Stimulated activated CD8-positive, alpha-beta memory T cell treated with anti-CD3 and anti-CD28 coated beads, Interleukin-4, amount 100 ng/mL, for 4 hours (primary cell): ENCODE results near the gene OR2J2.
"Not testable (repeated sequence)": the region's sequence is repeated elsewhere in the genome, so short reads cannot be mapped to it uniquely, and the experiment has no call there.

Source experiments
- DNase-seq, 2 donors: peaks; one replicate each; pipeline ENCODE4 v3.0.0-alpha.2; 2020; ENCODE audit warnings: low read depth in 2 of 2, low spot score in 1 of 2

OR2J2 gene

DNA sequence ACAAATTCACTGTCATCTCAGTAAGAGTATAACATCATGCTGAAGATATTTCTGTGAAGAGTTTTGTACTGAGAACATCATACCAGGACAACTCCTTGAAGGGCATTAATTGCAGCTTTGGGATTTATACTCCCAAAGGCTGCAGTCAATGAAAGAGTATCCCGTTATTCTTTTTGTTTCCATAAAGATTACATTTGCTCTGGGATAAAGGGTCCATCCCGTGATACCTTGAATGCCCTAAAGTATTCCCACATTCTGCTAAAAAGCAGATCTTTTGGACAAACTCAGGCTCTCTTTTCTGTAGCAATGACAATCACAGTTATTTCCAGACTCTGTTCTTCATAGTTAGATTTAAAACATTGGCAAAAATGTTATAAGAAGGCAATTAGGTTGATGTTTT lies at the start of gene OR2J2:
OR2J2 (plus strand) TSS at position 301 of the 400 bp plus-strand sequence. CDS start 2,729 bp downstream, outside the sequence.
- not testable (repeated sequence) for DNase-seq

DNA sequence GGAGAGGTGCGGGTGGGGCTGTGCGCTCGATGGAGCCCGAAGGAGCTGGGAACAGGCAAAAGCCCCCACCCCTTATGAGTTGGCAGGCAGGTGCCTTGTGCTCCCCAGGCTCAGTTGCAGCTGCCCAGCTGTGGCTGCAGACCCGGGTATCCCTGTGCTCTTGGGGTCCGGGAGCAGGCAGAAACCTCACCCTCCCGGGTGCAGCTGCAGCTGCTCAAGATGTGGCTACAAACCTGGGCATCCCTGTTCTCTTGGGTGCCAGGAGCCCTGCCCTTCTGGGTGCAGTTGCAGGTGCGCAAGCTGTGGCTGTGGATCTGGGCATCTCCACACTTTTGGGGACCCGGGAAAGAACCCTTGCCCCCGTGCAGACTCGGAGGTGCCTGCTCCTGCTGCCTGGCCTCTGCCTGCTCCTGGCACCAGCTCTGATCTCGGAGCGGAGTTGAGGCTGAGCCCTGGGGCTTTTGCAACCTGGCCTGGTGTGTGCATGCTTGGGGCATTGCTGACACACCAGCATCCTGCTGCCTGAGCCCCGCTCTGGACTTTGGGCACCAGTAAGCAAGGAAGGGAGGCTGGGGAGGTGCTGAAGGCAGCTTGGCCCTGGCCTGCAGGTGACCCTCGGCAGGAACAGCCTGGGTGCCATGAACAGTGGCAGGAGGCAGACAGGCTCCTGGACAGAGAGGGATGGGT lies 41.2 kb upstream of the OR2J2 start:
- no peak for DNase-seq

DNA sequence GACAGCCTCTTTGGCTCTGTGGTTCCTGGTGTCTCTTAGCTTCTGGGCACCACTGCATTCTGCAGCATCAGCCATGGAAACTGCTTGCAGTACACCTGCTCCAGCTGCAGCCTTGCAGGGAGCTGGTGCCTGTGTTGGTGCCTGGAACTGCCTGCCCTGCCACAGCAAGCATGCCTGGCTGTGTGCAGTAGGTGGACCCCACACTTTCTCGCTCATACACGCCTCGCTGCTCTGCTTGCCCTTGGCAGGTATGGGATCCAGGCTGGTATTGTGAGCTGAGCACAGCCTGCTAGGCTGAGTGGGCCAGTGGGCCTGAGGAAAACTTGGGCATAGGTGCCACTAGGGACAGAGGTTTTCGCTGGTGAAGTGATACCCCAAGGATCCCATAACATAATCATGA lies 40.1 kb upstream of the OR2J2 start:
- DNase-seq = no peak

DNA sequence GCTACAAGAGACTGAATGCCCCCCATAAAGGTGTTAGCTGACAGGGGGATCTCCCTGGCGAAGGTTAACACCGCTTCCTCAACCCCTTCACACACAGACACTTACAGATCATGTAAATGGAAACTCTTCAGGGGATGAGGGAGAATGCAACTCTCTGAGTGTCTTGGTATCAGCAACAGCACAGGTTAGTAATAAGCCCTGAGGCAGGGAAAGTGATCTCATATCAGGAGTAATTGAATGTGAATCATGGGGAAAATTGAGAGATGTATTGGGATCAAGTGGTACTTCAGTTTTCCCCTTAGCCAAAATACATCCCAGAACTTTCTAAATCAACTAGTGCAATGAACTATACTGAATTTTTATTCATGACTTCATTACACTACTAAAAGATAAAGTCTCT lies 39.0 kb upstream of the OR2J2 start:
- DNase-seq = no peak

DNA sequence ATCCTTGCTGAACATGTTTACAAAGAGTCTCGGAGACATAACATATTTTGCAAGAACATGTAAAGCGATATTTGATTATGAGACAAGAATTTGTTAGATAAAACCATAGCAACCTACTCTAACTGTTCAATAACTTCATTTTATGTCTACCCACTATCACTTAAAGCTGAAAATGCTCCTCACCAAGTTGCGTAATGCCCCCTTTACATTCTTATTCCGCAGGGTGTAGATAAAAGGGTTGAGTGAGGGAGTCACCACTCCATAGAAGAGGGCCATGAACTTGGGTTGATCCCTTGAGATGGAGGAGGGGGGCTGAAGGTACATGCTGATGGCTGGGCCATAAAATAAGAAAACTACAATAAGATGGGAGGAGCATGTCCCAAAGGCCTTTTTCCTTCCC lies 33.0 kb upstream of the OR2J2 start:
- no peak for DNase-seq

DNA sequence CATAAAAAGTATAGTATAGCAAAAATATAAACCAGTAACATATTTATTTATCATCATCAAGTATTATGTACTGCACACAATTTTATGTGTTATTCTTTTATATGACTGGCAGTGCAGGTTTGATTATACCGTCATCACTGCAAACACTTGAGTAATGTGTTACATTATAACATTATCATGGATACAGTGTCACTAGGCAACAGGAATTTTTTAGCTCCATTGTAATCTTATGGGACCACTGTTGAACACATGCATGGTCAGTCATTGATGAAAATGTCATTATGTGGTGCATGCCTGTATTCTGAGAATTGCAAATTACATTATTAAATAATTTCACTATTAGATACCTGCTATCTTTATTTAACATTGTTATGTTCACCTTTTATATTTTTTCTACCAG lies 29.1 kb upstream of the OR2J2 start:
- DNase-seq = no peak

DNA sequence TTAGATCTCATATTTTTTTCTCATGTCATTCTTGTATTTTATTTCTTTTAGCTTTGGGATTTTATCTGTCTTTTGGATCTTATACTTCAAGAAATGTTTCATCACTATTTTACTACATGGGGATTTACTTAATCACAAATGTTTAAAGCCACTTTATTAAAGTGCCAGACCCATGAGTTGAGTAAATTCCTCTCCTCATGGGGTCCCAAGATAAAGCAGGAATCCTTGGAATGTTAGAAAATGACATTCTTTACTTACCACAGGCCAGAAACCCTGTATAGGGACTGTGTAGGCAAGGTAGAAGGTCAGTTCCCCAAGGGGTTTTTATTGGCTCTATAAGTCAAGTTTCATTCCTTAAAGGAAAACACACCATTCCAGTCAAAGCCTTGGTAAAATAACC lies 28.4 kb upstream of the OR2J2 start:
- no peak for DNase-seq

DNA sequence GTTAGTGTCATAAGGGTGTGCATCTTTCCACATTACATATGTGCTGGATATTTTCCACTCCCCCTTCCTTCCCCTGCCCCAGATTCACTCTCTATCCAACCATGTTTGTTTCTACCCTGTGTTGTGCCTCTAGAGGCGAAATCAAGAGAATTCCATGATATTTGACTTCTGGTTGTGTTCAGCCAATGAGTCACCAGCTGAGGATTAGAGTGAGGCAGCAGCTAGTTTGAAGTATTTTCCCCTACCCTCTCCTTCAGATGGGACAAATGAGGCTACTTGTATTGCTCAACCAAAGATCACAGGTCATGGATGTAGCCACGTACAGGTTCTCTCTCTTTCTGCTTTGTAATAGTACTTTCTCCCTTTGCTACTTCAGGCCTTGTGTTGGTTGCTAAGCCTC lies 24.5 kb upstream of the OR2J2 start:
- DNase-seq = no peak

DNA sequence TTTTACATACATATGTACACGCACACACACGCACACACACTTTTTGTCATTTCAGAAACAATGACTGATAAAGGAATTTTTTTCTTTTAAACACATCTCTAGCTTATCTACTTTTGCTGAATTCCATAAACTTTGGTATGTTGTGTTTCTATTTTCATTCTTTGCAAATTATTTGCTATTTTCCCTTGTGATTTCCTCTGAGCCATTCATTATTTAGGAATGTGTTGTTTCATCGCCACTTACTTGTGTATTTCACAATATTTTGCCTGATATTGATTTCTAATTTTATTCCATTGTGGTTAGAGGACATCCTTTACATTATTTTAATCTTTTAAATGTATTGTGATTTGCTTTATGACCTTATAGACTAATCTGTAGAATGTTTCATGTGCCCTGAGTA lies 23.6 kb upstream of the OR2J2 start:
- DNase-seq = no peak

DNA sequence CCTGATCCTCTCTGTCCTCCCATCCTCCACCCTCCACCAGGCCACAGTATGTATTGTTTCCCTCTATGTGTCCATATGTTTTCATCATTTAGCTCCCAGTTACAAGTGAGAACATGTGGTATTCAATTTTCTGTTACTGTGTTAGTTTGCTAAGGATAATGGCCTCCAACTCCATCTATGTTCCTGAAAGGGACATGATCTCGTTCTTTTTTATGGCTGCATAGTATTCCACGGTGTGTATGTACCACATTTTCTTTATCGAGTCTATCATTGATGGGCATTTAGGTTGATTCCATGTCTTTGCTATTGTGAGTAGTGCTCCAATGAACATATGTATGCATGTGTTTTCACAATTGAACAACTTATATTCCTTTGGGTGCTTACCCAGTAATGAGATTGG lies 21.3 kb upstream of the OR2J2 start:
- not testable (repeated sequence) for DNase-seq

DNA sequence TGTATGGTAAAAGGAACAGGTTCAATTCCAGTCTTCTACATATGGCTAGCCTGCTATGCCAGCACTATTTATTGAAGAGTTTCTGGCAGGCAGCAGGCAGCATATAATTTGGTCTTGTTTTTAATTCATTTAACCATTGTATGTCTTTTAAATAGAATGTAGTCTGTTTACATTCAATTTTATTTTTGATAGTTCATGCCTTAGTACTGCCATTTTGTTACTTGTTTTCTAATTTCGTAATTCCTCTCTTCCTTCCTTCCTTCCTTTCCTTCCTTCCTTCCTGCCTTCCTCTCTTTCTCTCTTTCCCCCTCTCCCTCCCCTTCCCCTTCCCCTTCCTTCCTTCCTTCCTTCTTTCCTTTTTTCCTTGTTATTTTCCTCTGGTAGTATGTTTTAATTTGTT lies 17.6 kb upstream of the OR2J2 start:
- no peak for DNase-seq

DNA sequence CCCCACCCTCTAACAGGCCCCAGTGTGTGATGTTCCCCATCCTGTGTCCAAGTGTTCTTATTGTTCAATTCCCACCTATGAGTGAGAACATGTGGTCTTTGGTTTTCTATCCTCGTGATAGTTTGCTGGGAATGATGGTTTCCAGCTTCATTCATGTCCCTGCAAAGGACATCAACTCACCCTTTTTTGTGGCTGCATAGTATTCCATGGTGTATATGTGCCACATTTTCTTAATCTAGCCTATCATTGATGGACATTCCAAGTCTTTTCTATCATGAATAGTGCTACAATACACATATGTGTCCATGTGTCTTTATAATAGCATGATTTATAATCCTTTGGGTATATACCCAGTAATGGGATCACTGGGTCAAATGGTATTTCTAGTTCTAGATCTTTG lies 15.5 kb upstream of the OR2J2 start:
- not testable (repeated sequence) for DNase-seq

DNA sequence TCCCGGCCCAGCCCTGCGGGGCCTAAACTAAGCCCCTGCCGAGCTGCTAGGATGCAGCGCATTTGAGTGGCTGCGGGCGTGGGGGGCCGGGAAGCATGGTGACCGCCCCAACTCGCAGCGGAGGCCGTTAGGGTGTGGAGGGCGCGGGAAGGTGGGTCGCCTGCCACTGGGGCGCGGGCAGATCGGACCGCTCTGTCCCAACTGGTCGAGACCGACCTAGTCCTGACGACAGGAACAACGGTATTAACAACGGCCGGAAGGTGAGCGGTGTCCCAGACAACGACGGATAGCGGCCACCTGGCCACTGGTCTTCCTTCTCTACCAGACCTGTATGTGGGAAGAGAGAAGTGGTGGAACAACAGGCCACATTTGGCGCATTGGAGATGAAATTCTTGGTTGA lies 10.8 kb upstream of the OR2J2 start:
- DNase-seq = not testable (repeated sequence)

DNA sequence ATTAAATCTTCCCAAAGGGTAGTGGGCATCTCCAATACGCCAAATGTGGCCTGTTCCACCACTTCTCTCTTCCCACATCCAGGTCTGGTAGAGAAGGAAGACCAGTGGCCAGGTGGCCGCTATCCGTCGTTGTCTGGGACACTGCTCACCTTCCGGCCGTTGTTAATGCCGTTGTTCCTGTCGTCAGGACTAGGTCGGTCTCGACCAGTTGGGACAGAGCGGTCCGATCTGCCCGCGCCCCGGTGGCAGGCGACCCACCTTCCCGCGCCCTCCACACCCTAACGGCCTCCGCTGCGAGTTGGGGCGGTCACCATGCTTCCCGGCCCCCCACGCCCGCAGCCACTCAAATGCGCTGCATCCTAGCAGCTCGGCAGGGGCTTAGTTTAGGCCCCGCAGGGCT lies 5.1 kb upstream of the OR2J2 start:
- not testable (repeated sequence) for DNase-seq

DNA sequence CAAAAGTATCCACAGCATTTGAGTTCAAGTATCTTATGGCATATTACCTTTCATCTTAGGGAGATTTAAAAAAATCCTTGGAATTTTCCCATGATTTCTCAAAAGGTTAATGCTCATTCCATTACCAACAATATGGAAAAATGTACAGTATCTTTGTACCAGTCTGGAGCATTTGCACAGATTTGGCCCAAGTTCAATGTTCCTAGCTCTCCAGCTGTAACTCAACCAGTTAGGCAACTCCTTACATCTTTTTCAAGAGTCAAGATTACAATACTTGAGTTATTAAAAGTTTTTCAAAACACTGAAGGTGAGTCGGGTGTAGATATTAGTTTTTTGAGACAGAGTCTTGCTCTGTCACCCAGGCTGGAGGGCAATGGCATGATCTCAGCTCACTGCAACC lies 1.0 kb downstream of the OR2J2 start:
- no peak for DNase-seq

DNA sequence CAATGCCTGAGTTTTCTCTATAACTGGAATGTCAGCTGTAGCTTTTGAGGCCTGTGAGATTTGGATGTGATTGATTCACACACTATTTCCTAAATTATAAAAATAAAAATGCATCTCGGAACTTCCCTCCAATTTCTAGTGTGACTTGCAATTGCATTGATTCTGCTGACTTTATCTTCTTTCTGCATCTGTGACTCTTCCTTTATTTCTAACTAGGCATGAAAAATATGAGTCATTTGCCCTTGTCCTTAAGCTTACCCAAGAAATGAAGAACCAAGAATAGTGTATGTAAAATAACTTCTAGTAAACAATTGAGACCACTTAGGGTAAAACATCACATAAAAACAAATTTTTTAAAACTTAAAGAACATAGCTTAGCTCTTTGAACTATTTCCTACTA lies 12.9 kb downstream of the OR2J2 start:
- no peak for DNase-seq

DNA sequence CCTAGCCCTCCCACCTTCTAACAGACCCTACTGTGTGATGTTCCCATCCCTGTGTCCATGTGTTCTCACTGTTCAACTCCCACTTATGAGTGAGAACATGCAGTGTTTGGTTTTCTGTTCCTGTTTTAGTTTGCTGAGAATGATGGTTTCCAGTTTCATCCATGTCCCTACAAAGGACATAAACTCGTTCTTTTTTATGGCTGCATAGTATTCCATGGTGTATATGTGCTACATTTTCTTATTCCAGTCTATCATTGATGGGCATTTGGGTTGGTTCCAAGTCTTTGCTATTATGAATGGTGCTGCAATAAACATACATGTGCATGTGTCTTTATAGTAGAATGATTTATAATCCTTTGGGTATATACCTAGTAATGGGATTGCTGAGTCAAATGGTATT lies 18.0 kb downstream of the OR2J2 start:
- DNase-seq = not testable (repeated sequence)

DNA sequence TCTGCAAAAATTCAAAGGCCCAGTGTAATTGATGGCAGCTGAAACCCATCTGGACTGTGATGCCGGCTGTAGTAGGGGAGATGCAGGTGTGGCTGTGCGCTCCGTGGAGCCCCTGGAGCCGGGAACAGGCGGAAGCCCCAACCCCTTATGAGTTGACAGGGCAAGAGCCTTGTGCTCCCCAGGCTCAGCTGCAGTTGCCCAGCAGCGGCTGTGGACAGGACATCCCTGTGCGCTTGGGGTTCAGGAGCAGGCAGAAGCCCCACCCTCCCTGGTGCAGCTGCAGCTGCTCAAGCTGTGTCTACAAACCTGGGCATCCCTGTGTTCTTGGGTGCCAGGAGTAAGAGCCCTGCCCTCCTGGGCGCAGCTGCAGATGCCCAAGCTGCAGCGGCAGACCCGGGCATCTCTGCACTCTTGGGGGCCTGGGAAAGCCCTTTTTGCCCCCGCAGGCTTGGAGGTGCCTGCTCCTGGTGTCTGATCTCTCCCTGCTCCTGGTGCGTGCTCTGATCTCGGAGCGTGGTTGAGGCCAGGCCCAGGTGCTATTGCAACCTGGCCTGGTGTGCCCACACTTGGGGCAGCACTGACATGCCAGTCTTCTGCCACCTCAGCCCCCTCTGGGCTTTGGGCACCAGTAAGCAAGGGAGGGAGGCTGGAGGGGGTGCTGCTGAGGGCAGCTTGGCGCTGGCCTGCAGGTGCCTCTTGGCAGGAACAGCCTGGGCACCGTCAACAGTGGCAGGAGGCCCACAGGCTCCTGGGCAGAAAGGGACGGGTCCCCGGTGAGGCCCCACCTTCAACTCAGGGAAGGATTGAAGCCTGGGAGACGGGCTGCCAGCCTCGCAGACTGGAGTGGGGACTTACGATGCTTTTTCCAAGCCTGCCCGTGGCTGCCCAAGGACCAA lies 30.3 kb downstream of the OR2J2 start:
- DNase-seq = no peak

DNA sequence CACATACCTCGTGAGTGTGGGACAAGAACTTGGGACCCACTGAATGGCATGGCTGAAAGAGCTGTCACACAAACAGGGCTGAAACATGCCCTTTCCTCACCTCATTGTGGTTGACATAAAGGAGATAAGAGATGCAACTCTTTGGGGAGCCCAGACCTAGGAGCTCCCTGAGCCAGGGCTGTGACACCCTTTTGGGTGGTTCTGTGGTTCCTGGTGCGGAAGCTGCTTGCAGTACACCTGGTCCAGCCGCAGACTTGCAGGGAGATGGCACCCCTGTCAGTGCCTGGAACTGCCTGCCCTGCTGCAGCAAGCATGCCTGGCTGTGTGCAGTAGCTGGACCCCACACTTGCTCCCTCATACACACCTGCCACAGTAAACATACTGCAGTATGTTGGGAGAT lies 31.3 kb downstream of the OR2J2 start:
- DNase-seq = no peak

DNA sequence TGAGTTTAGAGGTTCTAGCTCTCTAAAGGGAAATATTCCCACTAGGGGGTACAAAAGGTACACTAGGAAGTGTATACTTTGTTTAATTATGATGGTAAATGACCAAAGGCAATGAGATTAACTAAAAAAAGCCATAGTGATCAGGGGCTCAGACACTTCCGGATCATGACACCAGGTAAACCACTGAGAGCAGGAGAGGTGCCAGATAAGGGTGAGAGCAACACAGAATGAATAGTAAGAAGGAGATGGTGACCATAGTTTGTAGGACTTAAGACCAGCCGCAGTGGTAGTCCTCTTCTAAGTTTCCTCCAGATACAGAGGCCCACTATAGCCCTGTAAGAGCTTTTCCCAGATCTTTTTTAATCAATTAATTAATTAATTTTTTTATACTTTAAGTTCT lies 40.8 kb downstream of the OR2J2 start:
- DNase-seq = no peak

DNA sequence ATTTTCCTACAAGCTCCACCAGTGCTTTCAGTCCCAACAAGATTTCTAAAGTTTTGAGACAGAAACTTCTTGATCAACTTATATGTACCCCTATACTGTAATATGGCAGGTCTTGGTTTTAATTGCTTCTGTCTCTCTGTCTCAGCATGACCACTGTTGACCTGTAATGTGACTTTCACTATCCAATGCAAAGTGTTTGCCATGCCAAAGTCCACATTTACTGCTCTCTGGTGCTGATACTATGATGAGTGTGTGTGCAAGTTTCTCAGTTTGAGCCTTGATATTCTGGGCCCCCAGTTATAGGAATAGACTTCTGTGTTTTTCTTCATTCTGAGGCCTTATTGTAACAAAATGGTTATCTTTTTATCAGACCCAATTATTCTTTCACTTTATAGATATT lies 45.8 kb downstream of the OR2J2 start:
- no peak for DNase-seq

DNA sequence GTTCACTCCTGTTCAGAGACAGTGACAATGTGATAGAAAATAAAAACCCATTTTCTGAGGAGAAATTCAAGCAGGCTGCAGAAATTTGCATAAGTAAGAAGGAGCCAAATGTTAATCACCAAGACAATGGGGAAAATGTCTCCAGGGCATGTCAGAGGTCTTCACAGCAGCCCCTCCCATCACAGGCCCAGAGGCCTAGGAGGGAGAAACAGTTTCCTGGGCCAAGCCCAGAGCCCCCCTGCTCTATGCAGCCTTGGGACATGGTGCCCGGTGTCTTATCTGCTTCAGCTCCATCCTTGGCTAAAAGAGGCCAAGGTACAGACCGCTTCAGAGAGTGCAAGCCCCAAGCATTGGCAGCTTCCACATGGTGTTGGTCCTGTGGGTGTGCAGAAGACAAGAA lies 46.5 kb downstream of the OR2J2 start:
- DNase-seq = not testable (repeated sequence)

DNA sequence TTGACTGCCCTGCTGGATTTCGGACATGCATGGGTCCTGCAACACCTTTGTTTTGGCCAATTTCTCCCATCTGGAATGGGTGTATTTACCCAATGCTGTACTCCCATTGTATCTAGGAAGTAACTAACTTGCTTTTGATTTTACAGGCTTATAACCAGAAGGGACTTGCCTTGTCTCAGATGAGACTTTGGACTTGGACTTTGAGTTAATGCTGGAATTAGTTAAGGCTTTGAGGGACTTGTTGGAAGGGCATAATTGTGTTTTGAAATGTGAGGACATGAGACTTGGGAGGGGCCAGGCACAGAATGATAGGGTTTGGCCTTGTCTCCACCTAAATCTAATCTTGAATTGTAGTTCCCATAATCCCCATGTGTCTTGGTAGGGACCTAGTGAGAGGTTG lies 47.3 kb downstream of the OR2J2 start:
- not testable (repeated sequence) for DNase-seq
